ENCODE data around the gene TMEM205. TPM values are rescaled to one million over a fixed set of nuclear protein-coding genes. Genes with fewer than 3 reads are reported as not detected.
A peak's percentile ranks its signal among the peaks of the same experiment; 100 is the strongest.

Gene TMEM205
- total RNA-seq: 10 to 100 TPM; 25.0 to 29.9 (median 29.5) TPM
- total RNA-seq (2013): 29.9 TPM

GRCh38 chr19:11346104-11346940, at the start of gene TMEM205, which contains the start of gene CCDC159:
TMEM205 (minus strand) TSS chr19:11346268; CDS start chr19:11345619, 649 bp downstream.
CCDC159 (plus strand) TSS chr19:11346519; CDS start chr19:11346607, 88 bp downstream.
- Histone ChIP-seq H3K4me3 (ENCODE audit: low read length) (peak within 1 kb of the TSS; percentile 96), H3K36me3 (ENCODE audit: control insufficient read depth, insufficient read depth, low read length) (no peaks in the 10 kb centered on the region), H3K9me3 (ENCODE audit: control insufficient read depth, insufficient read depth, low read length) (no peaks in the 10 kb centered on the region), H3K27me3 (ENCODE audit: control insufficient read depth, insufficient read depth, low read length) (no peaks in the 10 kb centered on the region), H3K4me1 (ENCODE audit: control insufficient read depth, insufficient read depth, low read length) (peaks cover 21% of the 10 kb centered on the region), H3K27ac (ENCODE audit: low read length) (peak within 1 kb of the TSS; percentile 91)
- peak within 1 kb of the TSS; percentile 98 for H3K27ac Mint-ChIP-seq
- H3K4me1 Mint-ChIP-seq: peaks cover 18 to 32% of the 10 kb centered on the region in 2 donors
- TF ChIP-seq CTCF (IDR thresholded peaks at IDR 0.05): no peak
- under 1% methylated on average over 50 of the region's 50 CpGs for WGBS (ENCODE audit: insufficient coverage)
- no peaks in the 10 kb centered on the region for H3K36me3 Mint-ChIP-seq
- intact Hi-C loops (cut with micrococcal nuclease): loop anchor here (1.0 kb wide), 5 partner anchors 9 to 159 kb away; partner anchors contain the start of genes ODAD3, PLPPR2, PRKCSH and ZNF653
- DNase-seq: peak; percentile 97 to 98
- no peaks in the 10 kb centered on the region for H3K9me3 Mint-ChIP-seq
- ATAC-seq: peak; percentile 92 to 98 (median 93)
- H3K27me3 Mint-ChIP-seq (ENCODE audit: low read depth in 2 of 2): no peaks in the 10 kb centered on the region
- peak within 1 kb of the TSS; percentile 99 for H3K4me3 Mint-ChIP-seq

GRCh38 chr19:11390933-11391680, 45.0 kb upstream of the TMEM205 start:
- H3K9me3 Mint-ChIP-seq: no peaks in the 10 kb centered on the region
- peaks cover 5% of the 10 kb centered on the region for H3K4me1 ChIP-seq (ENCODE audit: control insufficient read depth, insufficient read depth, low read length)
- DNase-seq (no peak), ATAC-seq (no peak)
- peaks cover 0 to 4% of the 10 kb centered on the region in 2 donors for H3K27me3 Mint-ChIP-seq (ENCODE audit: low read depth in 2 of 2)
- TF ChIP-seq CTCF (IDR thresholded peaks at IDR 0.05): no peak
- H3K27ac ChIP-seq (ENCODE audit: low read length): no peak overlapping the region
- H3K27ac Mint-ChIP-seq: no peak overlapping the region
- no peaks in the 10 kb centered on the region for H3K36me3 Mint-ChIP-seq
- H3K4me3 ChIP-seq (ENCODE audit: low read length): no peak overlapping the region
- peaks cover 5% of the 10 kb centered on the region for H3K9me3 ChIP-seq (ENCODE audit: control insufficient read depth, insufficient read depth, low read length)
- intact Hi-C loops (cut with micrococcal nuclease): no loop called here
- H3K4me1 Mint-ChIP-seq: no peaks in the 10 kb centered on the region
- H3K27me3 ChIP-seq (ENCODE audit: control insufficient read depth, insufficient read depth, low read length): no peaks in the 10 kb centered on the region
- no peaks in the 10 kb centered on the region for H3K36me3 ChIP-seq (ENCODE audit: control insufficient read depth, insufficient read depth, low read length)
- WGBS (ENCODE audit: insufficient coverage): 95% methylated on average over 2 of the region's 4 CpGs
- H3K4me3 Mint-ChIP-seq: no peak overlapping the region

GRCh38 chr19:11390359-11390758, 44.3 kb upstream of the TMEM205 start:
- H3K4me1 Mint-ChIP-seq: no peaks in the 10 kb centered on the region
- no peaks in the 10 kb centered on the region for H3K36me3 Mint-ChIP-seq
- Histone ChIP-seq H3K9me3 (ENCODE audit: control insufficient read depth, insufficient read depth, low read length) (peaks cover 5% of the 10 kb centered on the region), H3K27ac (ENCODE audit: low read length) (no peak overlapping the region), H3K36me3 (ENCODE audit: control insufficient read depth, insufficient read depth, low read length) (no peaks in the 10 kb centered on the region), H3K4me3 (ENCODE audit: low read length) (no peak overlapping the region), H3K27me3 (ENCODE audit: control insufficient read depth, insufficient read depth, low read length) (no peaks in the 10 kb centered on the region), H3K4me1 (ENCODE audit: control insufficient read depth, insufficient read depth, low read length) (peaks cover 5% of the 10 kb centered on the region)
- ATAC-seq: no peak
- H3K9me3 Mint-ChIP-seq: no peaks in the 10 kb centered on the region
- no peak overlapping the region for H3K27ac Mint-ChIP-seq
- intact Hi-C loops (cut with micrococcal nuclease): no loop called here
- no peak for TF ChIP-seq CTCF (IDR thresholded peaks at IDR 0.05)
- WGBS (ENCODE audit: insufficient coverage): 100% methylated on average over 2 of the region's 2 CpGs
- DNase-seq: no peak
- H3K27me3 Mint-ChIP-seq (ENCODE audit: low read depth in 2 of 2): peaks cover 0 to 3% of the 10 kb centered on the region in 2 donors
- no peak overlapping the region for H3K4me3 Mint-ChIP-seq

Data from natural killer cell (primary cell).